Retinal pigment epithelial cell (primary cell): ENCODE results near the gene CCDC127.
"Not testable (repeated sequence)": the region's sequence is repeated elsewhere in the genome, so short reads cannot be mapped to it uniquely, and the experiment has no call there.

ENCODE experiments used
- DNase-seq: peaks from one replicate; pipeline ENCODE4 v3.0.0-alpha.2; 2010; ENCODE audit warnings: low read depth
- H3K4me3 ChIP-seq: 2 replicates; pipeline ENCODE4 v1.5.1; 2011; ENCODE audit warnings: mild to moderate bottlenecking, low read length, control low read depth, moderate library complexity
- CTCF ChIP-seq: conservative IDR thresholded peaks from 2 replicates; pipeline ENCODE4 v1.5.1; 2011; ENCODE audit warnings: low read depth, low read length, control low read depth, inconsistent platforms

Gene CCDC127

GRCh38 chr5:166441-167372 is 51.2 kb downstream of the CCDC127 start:
- no peak for TF ChIP-seq CTCF
- no peak for DNase-seq
- no peak overlapping the region for H3K4me3 ChIP-seq

GRCh38 chr5:164783-165182 is 53.2 kb downstream of the CCDC127 start:
- not testable (repeated sequence) for H3K4me3 ChIP-seq, DNase-seq

DNA sequence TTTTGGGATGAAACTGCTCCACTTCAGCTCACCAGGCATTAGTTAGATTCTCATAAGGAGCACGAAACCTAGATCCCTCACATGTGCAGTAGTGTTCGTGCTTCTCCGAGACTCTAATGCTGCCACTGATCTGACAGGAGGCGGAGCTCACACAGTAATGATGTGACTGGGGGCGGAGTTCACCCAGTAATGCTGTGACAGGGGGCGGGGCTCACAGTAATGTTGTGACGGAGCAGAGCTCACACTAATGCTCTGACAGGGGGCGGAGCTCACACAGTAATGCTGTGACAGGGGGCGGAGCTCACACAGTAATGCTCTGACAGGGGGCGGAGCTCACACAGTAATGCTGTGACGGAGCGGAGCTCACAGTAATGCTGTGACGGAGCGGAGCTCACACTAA is 53.7 kb downstream of the CCDC127 start:
- no peak overlapping the region for H3K4me3 ChIP-seq
- no peak for DNase-seq
- TF ChIP-seq CTCF, result no peak

GRCh38 chr5:163841-164240 is 54.1 kb downstream of the CCDC127 start:
- no peak overlapping the region for H3K4me3 ChIP-seq
- TF ChIP-seq CTCF, result no peak
- no peak for DNase-seq

DNA sequence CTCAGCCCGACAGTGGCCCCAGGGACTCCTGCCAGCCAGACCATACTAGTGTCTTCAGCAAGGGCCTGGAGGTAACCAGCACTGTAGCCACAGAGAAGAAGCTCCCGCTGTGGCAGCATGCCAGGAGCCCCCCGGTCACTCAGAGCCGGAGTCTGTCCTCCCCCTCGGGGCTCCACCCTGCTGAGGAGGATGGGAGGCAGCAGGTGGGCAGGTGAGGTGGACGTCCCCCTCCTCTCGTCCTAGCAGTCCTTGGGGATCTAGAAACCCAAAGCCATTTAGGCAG is 54.7 kb downstream of the CCDC127 start:
- DNase-seq, result no peak
- no peak for TF ChIP-seq CTCF
- no peak overlapping the region for H3K4me3 ChIP-seq

- TF ChIP-seq CTCF, result no peak
- no peak for DNase-seq
- no peak overlapping the region for H3K4me3 ChIP-seq
Observed at GRCh38 chr5:162565-163337, 55.2 kb downstream of the CCDC127 start.

GRCh38 chr5:162190-162564 is 55.8 kb downstream of the CCDC127 start:
- TF ChIP-seq CTCF, result no peak
- H3K4me3 ChIP-seq, result no peak overlapping the region
- no peak for DNase-seq
